Measurements from ENCODE around the gene SLC18B1. TPM values are rescaled to one million over a fixed set of nuclear protein-coding genes. Genes with fewer than 3 reads are reported as not detected.

Gene SLC18B1
- total and polyA plus RNA-seq, 2 of the 8 experiments (the other 6 are each of a cell fraction or from before 2014, with no cell fraction given) = 17.2 to 23.4 TPM

DNA sequence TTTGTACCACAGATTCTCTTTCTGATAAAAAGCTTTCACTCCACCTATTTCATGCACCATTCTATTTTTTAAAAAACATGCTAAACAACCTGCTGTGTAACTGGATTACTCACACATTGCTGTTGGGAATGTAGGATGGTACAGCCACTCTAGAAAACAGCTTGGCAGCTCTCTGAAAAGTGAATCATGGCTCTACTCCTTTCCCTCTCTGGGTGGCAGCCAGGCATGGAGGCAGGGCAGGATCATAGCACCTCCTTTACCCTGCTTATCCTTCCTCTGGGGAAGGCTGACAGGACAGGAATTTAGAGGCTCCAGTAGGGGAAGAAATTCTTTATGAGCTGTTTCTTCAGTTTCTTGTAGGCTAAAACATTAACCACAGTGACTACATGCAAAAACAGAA is 34.1 kb downstream of the SLC18B1 start (continued):
- TF ChIP-seq HDAC6 (IDR thresholded peaks at IDR 0.05; ENCODE audit: low read depth, low read length) = no peak
- no peak for TF ChIP-seq CBX5 (IDR thresholded peaks at IDR 0.05; ENCODE audit: low read depth, low read length)
- TF ChIP-seq RFX5 (IDR thresholded peaks at IDR 0.05; ENCODE audit: borderline replicate concordance, low read depth, low read length) = no peak
- no peak for TF ChIP-seq RNF2 (IDR thresholded peaks at IDR 0.05; ENCODE audit: borderline replicate concordance, low read depth, low read length, missing control alignments, poor library complexity, severe bottlenecking)
- no peak for TF ChIP-seq CHD2 (IDR thresholded peaks at IDR 0.05; ENCODE audit: low read length)
- TF ChIP-seq EP300 (IDR thresholded peaks at IDR 0.05; ENCODE audit: borderline replicate concordance in 1 of 2, low read depth in 2 of 2, low read length in 2 of 2) = no peak

Data from H1 (cell line).